Osteocyte (in vitro differentiated cells): ENCODE results near the gene NXT1. TPM values are rescaled to one million over a fixed set of nuclear protein-coding genes. Genes with fewer than 3 reads are reported as not detected.

Experiments used
- DNase-seq: peaks from one replicate; pipeline ENCODE4 v3.0.0; 2021; ENCODE audit warnings: mixed read lengths; ENCODE audit not compliant: unreplicated experiment; ENCODE audit errors: extremely low spot score
- H3K27ac Mint-ChIP-seq: one replicate; pipeline ENCODE4 v1.8.0; 2021; ENCODE audit warnings: mild to moderate bottlenecking, mixed read lengths; ENCODE audit not compliant: unreplicated experiment
- H3K27me3 Mint-ChIP-seq: one replicate; pipeline ENCODE4 v1.8.0; 2021; ENCODE audit warnings: mixed read lengths; ENCODE audit not compliant: unreplicated experiment
- H3K36me3 Mint-ChIP-seq: one replicate; pipeline ENCODE4 v1.8.0; 2021; ENCODE audit warnings: mixed read lengths; ENCODE audit not compliant: unreplicated experiment
- H3K4me1 Mint-ChIP-seq: one replicate; pipeline ENCODE4 v1.8.0; 2021; ENCODE audit warnings: mixed read lengths; ENCODE audit not compliant: unreplicated experiment
- H3K4me3 Mint-ChIP-seq: one replicate; pipeline ENCODE4 v1.8.0; 2021; ENCODE audit warnings: mild to moderate bottlenecking, moderate library complexity, mixed read lengths; ENCODE audit not compliant: unreplicated experiment
- H3K9me3 Mint-ChIP-seq: one replicate; pipeline ENCODE4 v1.8.0; 2021; ENCODE audit warnings: mixed read lengths; ENCODE audit not compliant: unreplicated experiment
- total RNA-seq: library from RNA; stranded (reverse); gene quantifications from 2 replicates; pipeline ENCODE4 v1.2.1, GENCODE V29; 2021
- TF ChIP-seq, protein P1 (sequence below): fragments of 200-600 bp; sonication (generic); IDR thresholded peaks from 2 replicates; pipeline ENCODE4 v1.5.0; 2021; ENCODE audit warnings: antibody characterized with exemption, mild to moderate bottlenecking, moderate library complexity

Gene NXT1
- total RNA-seq, 1 donor from 2014 or later = 12.4 TPM

DNA sequence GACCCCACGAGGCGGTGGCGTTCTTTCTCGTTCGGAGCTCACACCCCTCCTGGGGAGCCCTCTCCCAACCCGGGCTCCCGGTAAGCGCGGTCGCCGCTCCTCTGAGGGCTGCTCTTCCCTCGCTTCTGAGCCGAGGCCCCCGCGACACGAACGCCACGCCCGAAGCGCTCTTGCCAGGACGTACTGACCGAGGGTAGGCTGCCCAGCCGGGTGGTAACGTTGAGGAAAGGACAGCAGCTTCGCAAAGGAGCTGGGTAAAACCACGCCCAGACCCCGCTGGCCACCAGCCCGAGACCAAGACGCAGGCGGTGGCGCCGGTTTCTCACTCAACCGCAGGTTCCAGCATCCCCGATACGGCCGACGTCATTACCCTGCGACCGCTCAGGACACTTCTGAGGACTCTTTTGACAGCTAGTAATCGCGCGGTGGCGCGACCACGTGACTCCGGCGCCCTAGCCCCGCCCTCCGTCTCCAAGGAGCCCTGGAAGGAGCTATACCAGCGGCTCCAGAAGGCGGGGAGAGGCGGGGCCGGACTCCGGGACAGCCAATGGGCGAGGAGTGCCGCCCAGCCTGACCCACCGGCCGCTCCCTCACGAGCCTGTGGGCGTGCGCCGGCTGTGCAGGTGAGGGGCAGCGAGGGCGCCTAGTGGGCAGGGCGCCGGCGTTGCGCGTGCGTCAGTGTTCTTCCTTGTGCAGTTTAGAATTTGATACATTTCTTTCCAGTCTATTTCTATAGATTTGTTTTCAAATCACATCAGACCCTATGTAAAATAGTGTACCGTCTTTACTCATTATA, 7.4 kb downstream of the NXT1 start:
- peak; percentile 100 for DNase-seq
- H3K27me3 Mint-ChIP-seq = no peaks in the 10 kb centered on the region
- H3K9me3 Mint-ChIP-seq = no peaks in the 10 kb centered on the region
- peaks cover 29% of the 10 kb centered on the region for H3K4me1 Mint-ChIP-seq
- TF ChIP-seq, protein P1, sequence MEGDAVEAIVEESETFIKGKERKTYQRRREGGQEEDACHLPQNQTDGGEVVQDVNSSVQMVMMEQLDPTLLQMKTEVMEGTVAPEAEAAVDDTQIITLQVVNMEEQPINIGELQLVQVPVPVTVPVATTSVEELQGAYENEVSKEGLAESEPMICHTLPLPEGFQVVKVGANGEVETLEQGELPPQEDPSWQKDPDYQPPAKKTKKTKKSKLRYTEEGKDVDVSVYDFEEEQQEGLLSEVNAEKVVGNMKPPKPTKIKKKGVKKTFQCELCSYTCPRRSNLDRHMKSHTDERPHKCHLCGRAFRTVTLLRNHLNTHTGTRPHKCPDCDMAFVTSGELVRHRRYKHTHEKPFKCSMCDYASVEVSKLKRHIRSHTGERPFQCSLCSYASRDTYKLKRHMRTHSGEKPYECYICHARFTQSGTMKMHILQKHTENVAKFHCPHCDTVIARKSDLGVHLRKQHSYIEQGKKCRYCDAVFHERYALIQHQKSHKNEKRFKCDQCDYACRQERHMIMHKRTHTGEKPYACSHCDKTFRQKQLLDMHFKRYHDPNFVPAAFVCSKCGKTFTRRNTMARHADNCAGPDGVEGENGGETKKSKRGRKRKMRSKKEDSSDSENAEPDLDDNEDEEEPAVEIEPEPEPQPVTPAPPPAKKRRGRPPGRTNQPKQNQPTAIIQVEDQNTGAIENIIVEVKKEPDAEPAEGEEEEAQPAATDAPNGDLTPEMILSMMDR = no peak
- peak overlapping the region; percentile 89 for H3K4me3 Mint-ChIP-seq
- H3K36me3 Mint-ChIP-seq = no peaks in the 10 kb centered on the region
- H3K27ac Mint-ChIP-seq = peak overlapping the region; percentile 97

DNA sequence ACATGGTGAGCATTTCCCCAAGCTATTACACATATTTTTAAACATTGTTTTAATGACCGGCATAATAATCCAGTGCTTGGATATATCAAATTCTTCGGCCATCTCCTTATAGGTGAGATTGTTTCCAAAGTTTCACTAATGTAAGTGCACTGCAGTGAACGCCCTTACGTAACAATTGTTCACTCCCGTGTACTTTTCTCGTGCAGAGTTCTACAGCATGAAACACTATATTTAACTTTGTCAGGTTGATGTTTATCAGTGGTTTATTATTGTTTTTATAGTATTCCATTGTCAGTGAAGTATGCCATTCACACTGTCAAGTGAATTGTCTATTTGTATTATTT, 7.9 kb downstream of the NXT1 start:
- no peak for DNase-seq
- Mint-ChIP-seq H3K36me3 (no peaks in the 10 kb centered on the region), H3K4me3 (peak overlapping the region; percentile 89), H3K9me3 (no peaks in the 10 kb centered on the region), H3K27me3 (no peaks in the 10 kb centered on the region), H3K27ac (peak overlapping the region; percentile 65), H3K4me1 (peaks cover 34% of the 10 kb centered on the region)
- TF ChIP-seq, protein P1 = no peak

DNA sequence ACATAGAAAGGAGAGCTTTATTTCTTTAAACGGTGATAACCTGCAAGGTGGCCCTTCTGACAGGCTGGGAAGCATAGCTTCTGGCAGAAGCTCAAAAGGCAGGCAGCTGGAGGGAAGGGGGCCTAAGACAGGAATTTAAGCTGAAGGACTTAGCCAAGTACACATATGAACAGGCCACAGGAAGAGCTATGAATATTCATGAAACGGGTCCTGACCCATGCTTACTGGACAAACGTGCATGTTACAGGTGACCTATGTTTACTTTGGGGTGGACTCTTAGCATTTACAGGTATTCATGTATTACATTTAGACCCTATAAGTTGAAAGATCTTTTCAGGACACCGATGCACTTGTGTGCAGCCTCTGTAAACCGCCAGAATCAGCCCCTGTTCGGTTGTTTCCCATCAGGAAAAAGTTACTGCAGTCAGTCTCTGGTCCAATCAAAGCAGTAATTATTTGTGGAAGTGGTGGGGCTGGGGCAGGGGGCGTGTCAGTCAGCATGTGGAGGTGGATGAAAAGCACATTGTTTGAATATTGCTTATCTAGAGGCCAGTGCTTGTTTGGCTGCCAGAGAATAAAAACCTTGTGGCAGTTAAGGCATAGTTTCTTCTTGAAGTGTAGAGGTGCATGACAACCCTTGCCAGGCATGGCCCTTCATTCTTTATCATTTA, 8.5 kb downstream of the NXT1 start:
- no peak for DNase-seq
- peak overlapping the region; percentile 45 for H3K4me3 Mint-ChIP-seq
- H3K27me3 Mint-ChIP-seq = no peaks in the 10 kb centered on the region
- peak overlapping the region; percentile 65 for H3K27ac Mint-ChIP-seq
- TF ChIP-seq, protein P1 = no peak
- peaks cover 40% of the 10 kb centered on the region for H3K4me1 Mint-ChIP-seq
- no peaks in the 10 kb centered on the region for H3K36me3 Mint-ChIP-seq
- H3K9me3 Mint-ChIP-seq = no peaks in the 10 kb centered on the region

DNA sequence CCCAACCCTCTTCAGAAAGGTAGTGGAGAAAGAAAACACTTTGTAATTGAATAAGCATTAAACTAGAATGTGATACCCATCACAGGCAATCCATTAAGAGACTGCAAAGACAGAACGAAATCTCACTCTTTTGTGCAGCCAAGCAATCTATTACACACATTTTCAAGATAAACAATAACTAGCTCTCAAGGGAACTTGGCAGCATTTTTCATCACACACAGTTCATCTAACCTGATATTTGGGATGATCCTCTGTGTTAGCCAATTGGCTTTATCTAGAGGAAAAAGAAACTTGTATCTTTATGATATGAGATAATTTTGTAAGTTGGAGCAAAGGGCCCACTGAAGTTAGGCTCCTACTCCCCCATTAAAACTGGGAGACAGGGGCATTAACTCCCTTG, 9.9 kb downstream of the NXT1 start:
- Mint-ChIP-seq H3K27me3 (no peaks in the 10 kb centered on the region), H3K9me3 (no peaks in the 10 kb centered on the region), H3K4me3 (peak overlapping the region; percentile 75), H3K27ac (peak overlapping the region; percentile 93), H3K36me3 (peaks cover 11% of the 10 kb centered on the region), H3K4me1 (peaks cover 50% of the 10 kb centered on the region)
- no peak for DNase-seq
- TF ChIP-seq, protein P1 = no peak

DNA sequence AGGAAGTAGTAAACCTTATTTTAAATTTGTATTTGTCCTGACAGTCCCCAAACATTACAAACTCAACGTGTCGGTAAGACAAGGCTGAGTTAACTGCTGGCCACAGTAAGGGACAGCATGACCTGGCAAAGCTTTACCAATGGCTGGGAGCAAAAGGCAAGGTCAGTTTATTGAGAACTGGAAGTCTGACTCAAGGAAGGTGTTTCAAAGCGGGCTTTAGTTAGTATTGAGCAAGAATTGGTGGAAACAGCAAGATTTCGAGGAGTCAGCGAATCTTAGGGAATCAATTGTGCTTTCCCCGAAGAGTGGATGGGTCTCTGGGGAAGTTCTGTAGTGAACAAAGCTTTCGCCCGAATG, 10.5 kb downstream of the NXT1 start:
- Mint-ChIP-seq H3K36me3 (peaks cover 13% of the 10 kb centered on the region), H3K4me3 (peak overlapping the region; percentile 75), H3K27ac (peak overlapping the region; percentile 93), H3K27me3 (no peaks in the 10 kb centered on the region), H3K4me1 (peaks cover 52% of the 10 kb centered on the region), H3K9me3 (no peaks in the 10 kb centered on the region)
- TF ChIP-seq, protein P1 = no peak
- DNase-seq = no peak
